ENCODE data around the gene SGPP2. TPM values are rescaled to one million over a fixed set of nuclear protein-coding genes. Genes with fewer than 3 reads are reported as not detected.
A peak's percentile ranks its signal among the peaks of the same experiment; 100 is the strongest.

SGPP2 gene
- total RNA-seq, 1 experiment from 2014 or later = not detected

GRCh38 chr2:222495388-222495787 lies 71.0 kb downstream of the SGPP2 start:
- Histone ChIP-seq H3K9me2 (replicated peaks; ENCODE audit: low read length) (no peaks in the 10 kb centered on the region), H3K4me2 (ENCODE audit: low read length) (no peak overlapping the region), H2AFZ (ENCODE audit: low read length) (no peak overlapping the region), H3K36me3 (ENCODE audit: low read depth, low read length) (no peaks in the 10 kb centered on the region), H3F3A (ENCODE audit: low read length, unreplicated experiment) (no peaks in the 10 kb centered on the region), H3K9ac (ENCODE audit: low read length) (no peak overlapping the region), H3K9me3 (ENCODE audit: low read length) (no peaks in the 10 kb centered on the region), H3K4me1 (ENCODE audit: insufficient read depth, low read length) (no peaks in the 10 kb centered on the region), H3K27ac (ENCODE audit: low read length) (no peak overlapping the region), H3K4me3 (ENCODE audit: low read length) (no peak overlapping the region), H3K79me2 (ENCODE audit: low read length) (no peaks in the 10 kb centered on the region), H3K27me3 (ENCODE audit: low read length) (peaks cover 30% of the 10 kb centered on the region), H4K20me1 (ENCODE audit: low read length) (no peaks in the 10 kb centered on the region)
- ChIA-PET CTCF (no interaction called here), POLR2A (ENCODE audit: unreplicated experiment) (no interaction called here)
- intact Hi-C loops (cut with micrococcal nuclease) = no loop called here
- DNase-seq (no peak), ATAC-seq (no peak)
- TF ChIP-seq EZH2phosphoT487 (IDR thresholded peaks at IDR 0.05; ENCODE audit: borderline replicate concordance, low read length) (no peak), CTCF (conservative IDR thresholded peaks at IDR 0.05; ENCODE audit: low read depth, low read length) (no peak), EZH2 (IDR thresholded peaks at IDR 0.05; ENCODE audit: low read length, unreplicated experiment) (no peak)
- BruUV-seq (replicated peaks) = no TSS peak

DNA sequence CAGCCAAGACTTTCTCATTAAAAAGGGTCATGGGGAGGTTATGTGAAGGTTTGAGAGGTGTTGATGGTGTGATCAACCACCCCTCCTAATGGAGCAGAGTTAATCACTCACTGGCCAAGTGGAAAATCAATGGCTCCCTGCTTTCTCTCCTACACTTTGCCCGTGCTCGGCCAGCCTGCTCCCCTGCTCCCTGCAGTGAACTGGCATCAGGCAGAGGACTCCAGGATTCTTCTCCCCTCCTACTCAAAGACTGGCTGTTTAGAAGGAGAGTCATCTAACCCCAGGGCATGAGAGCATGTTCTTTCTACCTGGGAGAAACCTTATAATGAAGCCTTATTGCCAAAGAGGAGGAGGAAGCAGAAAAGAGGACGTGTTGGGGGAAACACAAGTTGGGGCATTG lies 74.9 kb downstream of the SGPP2 start:
- BruUV-seq (replicated peaks) = no TSS peak
- ChIA-PET CTCF (no interaction called here), POLR2A (ENCODE audit: unreplicated experiment) (no interaction called here)
- H3K4me2 ChIP-seq (ENCODE audit: low read length) = no peak overlapping the region
- H2AFZ ChIP-seq (ENCODE audit: low read length) = no peak overlapping the region
- no peaks in the 10 kb centered on the region for H3K36me3 ChIP-seq (ENCODE audit: low read depth, low read length)
- no peak for DNase-seq
- no peak overlapping the region for H3K9ac ChIP-seq (ENCODE audit: low read length)
- no peak overlapping the region for H3K4me3 ChIP-seq (ENCODE audit: low read length)
- intact Hi-C loops (cut with micrococcal nuclease) = no loop called here
- no peak overlapping the region for H3K27ac ChIP-seq (ENCODE audit: low read length)
- no peaks in the 10 kb centered on the region for H3K4me1 ChIP-seq (ENCODE audit: insufficient read depth, low read length)
- peaks cover 68% of the 10 kb centered on the region for H3K27me3 ChIP-seq (ENCODE audit: low read length)
- no peaks in the 10 kb centered on the region for H3K79me2 ChIP-seq (ENCODE audit: low read length)
- ATAC-seq = no peak
- H3K9me2 ChIP-seq (replicated peaks; ENCODE audit: low read length) = no peaks in the 10 kb centered on the region
- no peak for TF ChIP-seq CTCF (conservative IDR thresholded peaks at IDR 0.05; ENCODE audit: low read depth, low read length)
- no peak for TF ChIP-seq EZH2phosphoT487 (IDR thresholded peaks at IDR 0.05; ENCODE audit: borderline replicate concordance, low read length)
- no peak for TF ChIP-seq EZH2 (IDR thresholded peaks at IDR 0.05; ENCODE audit: low read length, unreplicated experiment)
- no peaks in the 10 kb centered on the region for H3K9me3 ChIP-seq (ENCODE audit: low read length)
- no peaks in the 10 kb centered on the region for H3F3A ChIP-seq (ENCODE audit: low read length, unreplicated experiment)
- no peaks in the 10 kb centered on the region for H4K20me1 ChIP-seq (ENCODE audit: low read length)

DNA sequence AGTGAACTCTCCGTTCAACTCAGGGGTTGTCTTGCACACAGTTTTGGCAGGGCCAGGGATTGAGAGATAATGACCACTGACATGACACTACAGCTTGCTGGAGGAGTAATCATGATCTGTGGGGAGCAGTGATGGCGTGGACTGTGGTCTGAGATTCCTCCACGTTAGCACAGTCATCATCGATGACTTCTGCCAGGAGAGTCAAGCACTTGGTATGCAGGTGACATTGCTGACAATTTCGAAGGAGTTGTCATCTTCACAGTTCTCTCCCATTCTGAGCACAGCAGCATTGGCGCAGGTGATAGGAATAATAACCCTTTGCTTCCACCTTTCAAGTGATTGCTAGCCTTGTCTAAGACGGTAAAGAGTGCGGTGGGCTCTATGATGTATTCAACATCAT lies 79.8 kb downstream of the SGPP2 start:
- H3F3A ChIP-seq (ENCODE audit: low read length, unreplicated experiment) = no peaks in the 10 kb centered on the region
- BruUV-seq (replicated peaks) = no TSS peak
- POLR2A ChIA-PET (ENCODE audit: unreplicated experiment) = no interaction called here
- peak; percentile 9 for DNase-seq
- no peak overlapping the region for H2AFZ ChIP-seq (ENCODE audit: low read length)
- H3K4me2 ChIP-seq (ENCODE audit: low read length) = no peak overlapping the region
- H3K9me2 ChIP-seq (replicated peaks; ENCODE audit: low read length) = no peaks in the 10 kb centered on the region
- TF ChIP-seq CTCF (conservative IDR thresholded peaks at IDR 0.05; ENCODE audit: low read depth, low read length) (no peak), EZH2phosphoT487 (IDR thresholded peaks at IDR 0.05; ENCODE audit: borderline replicate concordance, low read length) (no peak), EZH2 (IDR thresholded peaks at IDR 0.05; ENCODE audit: low read length, unreplicated experiment) (no peak)
- no peak overlapping the region for H3K27ac ChIP-seq (ENCODE audit: low read length)
- ATAC-seq = no peak
- H3K4me3 ChIP-seq (ENCODE audit: low read length) = no peak overlapping the region
- no peaks in the 10 kb centered on the region for H3K79me2 ChIP-seq (ENCODE audit: low read length)
- CTCF ChIA-PET = no interaction called here
- peaks cover 91% of the 10 kb centered on the region for H3K27me3 ChIP-seq (ENCODE audit: low read length)
- no peaks in the 10 kb centered on the region for H3K9me3 ChIP-seq (ENCODE audit: low read length)
- intact Hi-C loops (cut with micrococcal nuclease) = no loop called here
- H3K36me3 ChIP-seq (ENCODE audit: low read depth, low read length) = no peaks in the 10 kb centered on the region
- H3K4me1 ChIP-seq (ENCODE audit: insufficient read depth, low read length) = no peaks in the 10 kb centered on the region
- H4K20me1 ChIP-seq (ENCODE audit: low read length) = no peaks in the 10 kb centered on the region
- H3K9ac ChIP-seq (ENCODE audit: low read length) = no peak overlapping the region

Measured in PC-3 (cell line).